IMR-90 (cell line): ENCODE results near the gene ARF6. TPM values are rescaled to one million over a fixed set of nuclear protein-coding genes. Genes with fewer than 3 reads are reported as not detected.

Experiments used
- ATAC-seq: fragments of 200-7000 bp; cut with Tn5 transposase; 2 replicates; pipeline ENCODE4 v1.9.1; 2020; ENCODE audit warnings: low read depth, mild to moderate bottlenecking, moderate library complexity
- BruUV-seq: library from RNA; stranded (reverse); fragments of 400-500 nt; replicated peaks from 2 replicates; lab custom pipeline; 2021; lab: Mats Ljungman, UMichigan
- CTCF ChIA-PET: fragments of 300-600 bp; formaldehyde crosslinking; extraction: SDS; loops from one replicate; lab custom pipeline; 2021; ENCODE audit warnings: antibody characterized with exemption; lab: Yijun Ruan, JAX
- POLR2A ChIA-PET: fragments of 300-600 bp; sonication (Branson Sonifier 250); formaldehyde crosslinking; loops from one replicate; lab custom pipeline; 2022; ENCODE audit warnings: antibody characterized with exemption; ENCODE audit not compliant: unreplicated experiment; lab: Charles Lee
- DNase-seq: peaks from one replicate; pipeline ENCODE4 v3.0.0; 2013
- H2AFZ ChIP-seq: replicated peaks from 2 replicates; pipeline ENCODE3; 2013; ENCODE audit warnings: low read length, mild to moderate bottlenecking; ENCODE audit not compliant: poor library complexity
- H2AK5ac ChIP-seq: 2 replicates; pipeline ENCODE4 v1.6.1; 2013; ENCODE audit warnings: low read depth, low read length, inconsistent platforms
- H2AK9ac ChIP-seq: replicated peaks from 2 replicates; pipeline ENCODE3; 2013; ENCODE audit warnings: mild to moderate bottlenecking, low read depth, low read length, moderate library complexity; ENCODE audit not compliant: poor library complexity
- H2BK120ac ChIP-seq: 2 replicates; pipeline ENCODE4 v1.6.1; 2013; ENCODE audit warnings: low read depth, low read length, inconsistent platforms
- H2BK15ac ChIP-seq: 3 replicates; pipeline ENCODE4 v1.6.1; 2013; ENCODE audit warnings: low read depth, low read length, inconsistent platforms
- H2BK20ac ChIP-seq: 2 replicates; pipeline ENCODE4 v1.6.1; 2013; ENCODE audit warnings: low read depth, mild to moderate bottlenecking, inconsistent platforms, low read length, moderate library complexity
- H2BK5ac ChIP-seq: 2 replicates; pipeline ENCODE4 v1.6.1; 2013; ENCODE audit warnings: mild to moderate bottlenecking, low read depth, low read length, inconsistent platforms; ENCODE audit not compliant: poor library complexity, severe bottlenecking
- H3K14ac ChIP-seq: replicated peaks from 2 replicates; pipeline ENCODE4 v1.6.1; 2013; ENCODE audit warnings: low read depth, low read length, inconsistent platforms
- H3K18ac ChIP-seq: 2 replicates; pipeline ENCODE4 v1.6.1; 2013; ENCODE audit warnings: low read depth, low read length, control low read depth
- H3K23ac ChIP-seq: 2 replicates; pipeline ENCODE4 v1.6.1; 2013; ENCODE audit warnings: low read depth, low read length, inconsistent platforms
- H3K27ac ChIP-seq: 2 replicates; pipeline ENCODE4 v1.5.1; 2013; ENCODE audit warnings: mild to moderate bottlenecking, control low read depth, low read length; ENCODE audit not compliant: insufficient read depth
- H3K27me3 ChIP-seq: 2 replicates; pipeline ENCODE4 v1.6.1; 2013; ENCODE audit warnings: low read length; ENCODE audit not compliant: control insufficient read depth, insufficient read depth
- H3K36me3 ChIP-seq: 2 replicates; pipeline ENCODE4 v1.6.1; 2013; ENCODE audit warnings: low read length, mixed read lengths; ENCODE audit not compliant: control insufficient read depth, insufficient read depth
- H3K4ac ChIP-seq: 2 replicates; pipeline ENCODE4 v1.6.1; 2013; ENCODE audit warnings: low read depth, low read length, inconsistent platforms
- H3K4me1 ChIP-seq: 2 replicates; pipeline ENCODE4 v1.6.1; 2013; ENCODE audit warnings: low read length, mixed read lengths; ENCODE audit not compliant: control insufficient read depth, insufficient read depth
- H3K4me2 ChIP-seq: 2 replicates; pipeline ENCODE4 v1.6.1; 2013; ENCODE audit warnings: low read depth, mild to moderate bottlenecking, control low read depth, low read length, moderate library complexity
- H3K4me3 ChIP-seq: 2 replicates; pipeline ENCODE4 v1.5.1; 2013; ENCODE audit warnings: low read depth, mild to moderate bottlenecking, control low read depth, low read length, moderate library complexity; ENCODE audit not compliant: insufficient read depth
- H3K56ac ChIP-seq: 2 replicates; pipeline ENCODE4 v1.6.1; 2013; ENCODE audit warnings: low read length, inconsistent platforms; ENCODE audit not compliant: insufficient read depth; ENCODE audit errors: extremely low read depth
- H3K79me1 ChIP-seq, 2 experiments: 2 replicates each; pipeline ENCODE4 v1.6.1; 2013; ENCODE audit warnings: low read length in 2 of 2, inconsistent platforms in 1 of 2, low read depth in 1 of 2
- H3K9ac ChIP-seq: 2 replicates; pipeline ENCODE4 v1.6.1; 2013; ENCODE audit warnings: low read depth, low read length, control low read depth
- H3K9me1 ChIP-seq: 2 replicates; pipeline ENCODE4 v1.6.1; 2013; ENCODE audit warnings: low read length, inconsistent platforms; ENCODE audit not compliant: insufficient read depth
- H3K9me3 ChIP-seq: 2 replicates; pipeline ENCODE4 v1.6.1; 2013; ENCODE audit warnings: low read length; ENCODE audit not compliant: control insufficient read depth, insufficient read depth
- H4K20me1 ChIP-seq: 2 replicates; pipeline ENCODE4 v1.6.1; 2013; ENCODE audit warnings: low read length, inconsistent platforms; ENCODE audit not compliant: insufficient read depth
- H4K5ac ChIP-seq: 2 replicates; pipeline ENCODE4 v1.6.1; 2013; ENCODE audit warnings: mild to moderate bottlenecking, low read depth, low read length, control low read depth
- H4K8ac ChIP-seq, 2 experiments: 2 replicates each; pipeline ENCODE4 v1.6.1; 2013; ENCODE audit warnings: low read depth in 2 of 2, low read length in 2 of 2, control low read depth in 1 of 2, inconsistent platforms in 1 of 2
- H4K91ac ChIP-seq: 2 replicates; pipeline ENCODE4 v1.6.1; 2013; ENCODE audit warnings: low read depth, low read length, inconsistent platforms; ENCODE audit not compliant: insufficient read depth
- BHLHE40 ChIP-seq: fragments of 150-350 bp; IDR thresholded peaks from 2 replicates; pipeline ENCODE4 v1.6.1; 2016; ENCODE audit warnings: mild to moderate bottlenecking, low read depth, low read length
- CHD1 ChIP-seq: IDR thresholded peaks from 2 replicates; pipeline ENCODE4 v1.6.1; 2012; ENCODE audit warnings: low read depth, low read length, improper control_type of control experiment
- CTCF ChIP-seq: conservative IDR thresholded peaks from 2 replicates; pipeline ENCODE4 v1.5.1; 2012; ENCODE audit warnings: mild to moderate bottlenecking, low read depth, low read length, improper control_type of control experiment
- ELK1 ChIP-seq: fragments of 150-350 bp; IDR thresholded peaks from 2 replicates; pipeline ENCODE4 v1.6.1; 2016; ENCODE audit warnings: low read depth, mild to moderate bottlenecking, low read length, moderate library complexity, borderline replicate concordance
- MAZ ChIP-seq: IDR thresholded peaks from 2 replicates; pipeline ENCODE4 v1.6.1; 2012; ENCODE audit warnings: low read depth, mild to moderate bottlenecking, low read length, improper control_type of control experiment, moderate library complexity, borderline replicate concordance
- MXI1 ChIP-seq: IDR thresholded peaks from 2 replicates; pipeline ENCODE4 v1.6.1; 2012; ENCODE audit warnings: low read depth, mild to moderate bottlenecking, low read length, moderate library complexity, borderline replicate concordance
- NFE2L2 ChIP-seq: fragments of 150-350 bp; IDR thresholded peaks from 2 replicates; pipeline ENCODE4 v1.6.1; 2016; ENCODE audit warnings: low read depth, mild to moderate bottlenecking, low read length
- POLR2A ChIP-seq: IDR thresholded peaks from 2 replicates; pipeline ENCODE4 v1.6.1; 2012; ENCODE audit warnings: mild to moderate bottlenecking, low read depth, low read length
- RAD21 ChIP-seq: IDR thresholded peaks from 2 replicates; pipeline ENCODE4 v1.6.1; 2012; ENCODE audit warnings: low read length, improper control_type of control experiment
- RCOR1 ChIP-seq: IDR thresholded peaks from 2 replicates; pipeline ENCODE4 v1.6.1; 2012; ENCODE audit warnings: mild to moderate bottlenecking, low read length, improper control_type of control experiment; ENCODE audit not compliant: insufficient replicate concordance
- RFX5 ChIP-seq: IDR thresholded peaks from 2 replicates; pipeline ENCODE4 v1.8.0; 2012; ENCODE audit warnings: low read depth, mild to moderate bottlenecking, low read length, moderate library complexity
- SMC3 ChIP-seq: fragments of 150-350 bp; IDR thresholded peaks from 2 replicates; pipeline ENCODE4 v1.6.1; 2016; ENCODE audit warnings: low read depth, mild to moderate bottlenecking, antibody characterized with exemption, low read length, moderate library complexity
- USF2 ChIP-seq: fragments of 150-350 bp; IDR thresholded peaks from 2 replicates; pipeline ENCODE4 v1.6.1; 2017; ENCODE audit warnings: mild to moderate bottlenecking, antibody characterized with exemption, low read length, low read depth
- WGBS, 2 experiments: methylation state at CpG; one replicate each; pipeline versions ENCODE4 v1.1.5 to v1.1.7; 2013; ENCODE audit warnings: missing lambda C conversion rate in 2 of 2; ENCODE audit not compliant: insufficient read length in 1 of 2; ENCODE audit errors: extremely low coverage in 2 of 2; 5-methylcytosine and 5-hydroxymethylcytosine counted together
- dilution Hi-C: fragments of 300-500 bp; cut with HindIII; formaldehyde crosslinking; loops from one replicate; pipeline ENCODE4 v1.14.3; 2018; ENCODE audit warnings: low sequenced_read_pairs; ENCODE audit not compliant: unreplicated experiment
- in situ Hi-C: fragments of 300-500 bp; cut with MboI; formaldehyde crosslinking; loops from 3 replicates; pipeline ENCODE4 v1.14.3; 2019; ENCODE audit warnings: low sequenced_read_pairs, inconsistent platforms, mixed read lengths
- intact Hi-C: fragments of 100-400 bp; cut with micrococcal nuclease; formaldehyde crosslinking; loops from 2 replicates; pipeline ENCODE4 v1.10.0; 2022
- polyA plus RNA-seq, 3 experiments: library from polyadenylated mRNA; depleted of rRNA; stranded (reverse); fragments of >200 nt; gene quantifications; 2 replicates each; pipeline ENCODE4 v1.2.3, GENCODE V29; 2012; ENCODE audit warnings: low replicate concordance in 1 of 3
- total RNA-seq: library from RNA; depleted of rRNA; stranded (reverse); fragments of >200 nt; gene quantifications from 2 replicates; pipeline ENCODE4 v1.2.3, GENCODE V29; 2012

ARF6 gene
- total and polyA plus RNA-seq, 2 of the 4 experiments (the other 2 are of a cell fraction): 32.1 to 40.1 TPM

GRCh38 chr14:49940808-49941421 lies 48.0 kb downstream of the ARF6 start:
- DNase-seq (peak; percentile 64), ATAC-seq (peak; percentile 64)

More at GRCh38 chr14:49940808-49941421, 48.0 kb downstream of the ARF6 start:
- Histone ChIP-seq H3K56ac (no peak overlapping the region), H3K9me1 (peaks cover 2% of the 10 kb centered on the region; the same call in 1 of the 2 replicates), H3K9me3 (no peaks in the 10 kb centered on the region), H4K91ac (no peak overlapping the region), H3K4me1 (peaks cover 4% of the 10 kb centered on the region), H3K4me3 (no peak overlapping the region), H2BK120ac (no peak overlapping the region), H3K23ac (no peak overlapping the region), H3K4ac (no peak overlapping the region), H2AK9ac (no peak overlapping the region), H3K79me1 (no peaks in the 10 kb centered on the region), H3K27me3 (no peaks in the 10 kb centered on the region), H2BK20ac (no peak overlapping the region), H3K36me3 (no peaks in the 10 kb centered on the region), H4K5ac (no peak overlapping the region), H4K8ac (no peak overlapping the region), H2AK5ac (no peak overlapping the region), H3K4me2 (no peak overlapping the region), H3K9ac (no peak overlapping the region), H2BK5ac (peak overlapping the region; percentile 86), H3K14ac (no peak overlapping the region), H3K27ac (no peak overlapping the region), H3K18ac (peak overlapping the region; percentile 95; the same call in 1 of the 2 replicates), H2AFZ (no peak overlapping the region), H2BK15ac (no peak overlapping the region; the same call in 2 of the 3 replicates), H4K20me1 (no peaks in the 10 kb centered on the region)
- dilution Hi-C loops (no loop called here), in situ Hi-C loops (no loop called here), intact Hi-C loops (no loop called here)
- BruUV-seq: no TSS peak
- ChIA-PET POLR2A (no interaction called here), CTCF (interaction anchor here (1.0 to 1.6 kb wide), 2 partner anchors 13 to 43 kb away, joined by 3 to 5 read pairs; no protein-coding TSS in a partner anchor)
- TF ChIP-seq POLR2A (no peak), MXI1 (no peak), ELK1 (no peak), NFE2L2 (no peak), MAZ (no peak), RCOR1 (no peak), CHD1 (no peak), CTCF (no peak), USF2 (no peak), BHLHE40 (no peak), SMC3 (no peak), RAD21 (no peak), RFX5 (no peak)
- no CpG with 5 or more reads among the region's 1 CpG for WGBS, 2 experiments
